ENCODE measurements around the gene NEK4.
"Not testable (repeated sequence)": the region's sequence is repeated elsewhere in the genome, so short reads cannot be mapped to it uniquely, and the experiment has no call there.

NEK4 gene

DNA sequence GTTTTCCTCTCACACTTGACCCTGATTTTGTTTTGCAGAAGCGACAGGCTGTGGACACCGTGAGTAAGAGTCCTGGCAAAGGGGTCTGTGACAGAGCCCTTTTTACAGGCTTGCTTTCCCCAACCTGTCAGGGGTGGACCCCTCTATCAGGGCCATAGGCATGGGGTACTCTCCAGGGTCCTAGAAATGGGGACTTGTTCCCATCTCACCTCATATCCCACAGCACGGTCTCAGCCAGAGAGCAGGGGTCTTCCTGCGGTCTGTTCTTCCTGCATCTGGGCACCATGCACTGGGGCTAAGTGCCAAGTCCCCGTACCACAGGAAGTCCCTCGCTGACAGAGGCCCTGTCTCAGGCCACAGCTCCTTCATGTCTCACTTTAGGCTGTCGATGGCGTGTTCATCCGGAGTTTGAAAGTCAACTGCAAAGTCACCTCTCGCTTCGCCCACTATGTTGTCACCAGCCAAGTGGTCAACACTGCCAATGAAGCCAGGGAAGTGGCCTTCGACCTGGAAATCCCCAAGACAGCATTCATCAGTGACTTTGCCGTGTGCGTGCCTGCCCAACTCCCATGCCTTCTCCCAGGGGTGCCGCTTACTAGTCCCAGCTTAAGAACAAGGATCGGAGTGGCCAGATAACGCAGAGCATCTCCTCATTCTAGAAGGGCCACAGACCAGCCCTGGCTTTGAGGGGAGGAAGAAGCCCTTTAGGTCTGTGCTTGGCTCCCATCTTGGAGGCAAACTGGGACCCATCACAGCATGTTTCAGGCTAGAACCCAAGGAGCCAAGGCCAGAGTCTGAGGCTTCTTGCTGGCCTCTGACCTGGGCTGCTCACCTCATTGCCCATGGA lies 7.4 kb upstream of the NEK4 start:
- DNase-seq (ENCODE audit: low spot score) = no peak

DNA sequence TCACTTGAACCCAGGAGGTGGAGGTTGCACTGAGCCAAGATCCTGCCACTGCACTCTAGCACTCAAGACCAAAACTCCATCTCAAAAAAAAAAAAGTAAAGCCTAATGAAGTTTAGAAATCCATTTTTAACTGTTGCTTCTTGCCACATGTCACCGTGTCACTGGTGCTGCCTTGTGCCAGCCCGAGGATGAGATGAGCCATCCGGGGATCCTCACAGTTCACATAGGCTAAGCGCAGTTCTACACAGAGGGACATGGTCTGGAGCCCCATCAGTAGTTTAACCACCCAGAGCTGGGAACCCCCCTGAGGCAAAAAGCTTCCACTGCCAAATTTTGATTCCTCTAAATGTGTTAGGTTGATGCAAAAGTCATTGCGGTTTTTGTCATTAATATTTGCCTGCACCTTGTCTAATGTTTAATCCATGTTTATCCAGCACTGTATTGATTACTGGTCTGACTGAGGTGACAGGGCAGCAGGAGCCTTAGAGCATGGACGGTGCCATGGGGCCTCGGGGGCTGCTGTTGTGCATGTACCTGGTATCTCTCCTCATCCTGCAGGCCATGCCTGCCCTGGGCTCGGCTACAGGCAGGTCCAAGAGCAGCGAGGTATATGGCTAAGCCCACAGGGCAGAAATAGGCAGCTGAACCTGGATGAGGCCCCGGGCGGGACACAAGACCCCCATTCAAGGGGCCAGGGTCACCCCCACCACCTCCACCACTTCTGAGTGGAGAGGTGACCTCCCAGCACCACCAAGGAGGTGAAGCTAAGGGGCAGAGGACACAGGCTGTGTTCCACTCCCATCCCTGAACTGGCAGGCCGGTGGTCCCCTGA lies 6.6 kb upstream of the NEK4 start, which contains the start of gene ITIH1:
TSS of gene ITIH1 (plus strand) at position 473 of the 832 bp plus-strand sequence. CDS start at position 490, 17 bp downstream.
- DNase-seq (ENCODE audit: low spot score) = no peak

DNA sequence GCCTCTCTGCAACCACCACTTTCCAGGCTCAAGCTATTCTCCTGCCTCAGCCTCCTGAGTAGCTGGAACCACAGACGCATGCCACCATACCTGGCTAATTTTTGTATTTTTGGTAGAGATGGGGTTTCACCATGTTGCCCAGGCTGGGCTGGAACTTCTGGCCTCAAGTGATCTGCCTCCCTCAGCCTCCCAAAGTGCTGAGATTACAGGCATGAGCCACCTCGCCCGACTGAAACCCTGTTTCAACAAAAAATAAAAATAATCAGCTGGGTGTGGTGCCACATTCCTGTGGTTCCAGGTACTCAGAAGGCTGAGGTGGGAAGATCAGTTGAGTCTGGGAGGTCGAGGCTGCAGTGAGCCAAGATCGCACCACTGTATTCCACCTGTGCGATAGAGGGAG lies 5.7 kb upstream of the NEK4 start:
- not testable (repeated sequence) for DNase-seq (ENCODE audit: low spot score)

DNA sequence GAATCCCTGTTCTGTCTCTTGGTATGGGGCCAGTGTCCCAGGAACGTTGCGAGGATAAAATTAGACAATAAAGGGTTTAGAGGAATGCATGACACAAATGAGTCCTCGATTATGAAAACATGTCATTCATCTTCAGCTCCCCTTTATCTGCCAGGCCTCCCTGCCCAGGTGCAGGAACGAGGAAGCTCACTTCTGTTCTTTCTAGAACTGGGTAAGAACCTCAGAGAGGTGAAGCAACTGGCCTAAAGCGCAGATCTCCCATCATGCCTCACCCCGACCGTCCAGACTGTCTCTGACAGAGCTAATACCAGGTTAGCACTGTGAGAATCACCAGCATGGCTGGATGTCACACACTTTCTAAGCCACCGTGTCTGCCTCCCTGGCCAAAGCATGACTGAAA lies 5.1 kb upstream of the NEK4 start:
- no peak for DNase-seq (ENCODE audit: low spot score)

DNA sequence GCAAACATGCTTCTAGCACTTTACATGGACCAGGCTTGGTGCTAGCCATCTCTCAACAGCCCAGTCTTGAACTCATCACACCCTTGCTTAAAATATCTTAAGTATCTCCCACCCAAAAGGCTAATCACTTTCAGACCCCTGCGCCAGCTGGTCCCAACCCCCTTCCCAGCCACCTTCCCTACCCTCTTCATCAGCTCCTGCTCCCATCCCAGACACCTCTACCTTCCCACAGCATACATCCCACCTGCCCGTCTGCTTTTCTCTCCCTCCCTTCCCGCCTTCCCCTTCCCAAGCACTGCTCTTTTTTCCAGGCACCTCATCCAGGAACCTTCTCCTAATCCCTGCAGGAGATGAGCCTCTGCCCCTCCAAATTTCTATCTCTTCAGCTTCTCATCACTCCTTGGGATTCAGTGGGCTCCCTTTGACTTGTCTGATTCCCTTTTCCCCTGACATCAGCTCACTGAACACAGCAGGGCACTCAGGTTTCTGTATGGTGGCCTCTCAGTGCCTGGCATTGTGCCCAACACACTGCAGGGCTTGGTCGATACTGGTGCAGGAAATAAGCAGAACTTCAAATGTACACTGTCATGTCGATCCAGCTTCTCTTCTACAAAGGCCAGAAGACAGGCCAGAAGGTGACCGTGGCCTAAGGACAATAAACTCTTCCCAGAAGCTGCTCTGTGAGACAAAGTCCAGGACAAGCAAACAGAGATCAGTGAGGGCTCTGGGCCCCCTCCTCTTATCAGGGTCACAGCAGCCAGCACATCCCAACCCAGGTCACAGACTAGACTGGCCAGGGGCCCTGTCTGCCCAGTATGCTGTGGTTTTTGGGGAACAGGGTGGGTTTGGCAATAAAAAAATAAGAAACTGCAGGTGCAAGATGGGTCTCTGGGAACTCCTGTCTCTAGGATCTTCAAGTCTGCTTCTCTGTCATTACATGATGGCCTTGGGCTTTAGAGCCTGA lies 4.4 kb upstream of the NEK4 start:
- DNase-seq (ENCODE audit: low spot score) = no peak

DNA sequence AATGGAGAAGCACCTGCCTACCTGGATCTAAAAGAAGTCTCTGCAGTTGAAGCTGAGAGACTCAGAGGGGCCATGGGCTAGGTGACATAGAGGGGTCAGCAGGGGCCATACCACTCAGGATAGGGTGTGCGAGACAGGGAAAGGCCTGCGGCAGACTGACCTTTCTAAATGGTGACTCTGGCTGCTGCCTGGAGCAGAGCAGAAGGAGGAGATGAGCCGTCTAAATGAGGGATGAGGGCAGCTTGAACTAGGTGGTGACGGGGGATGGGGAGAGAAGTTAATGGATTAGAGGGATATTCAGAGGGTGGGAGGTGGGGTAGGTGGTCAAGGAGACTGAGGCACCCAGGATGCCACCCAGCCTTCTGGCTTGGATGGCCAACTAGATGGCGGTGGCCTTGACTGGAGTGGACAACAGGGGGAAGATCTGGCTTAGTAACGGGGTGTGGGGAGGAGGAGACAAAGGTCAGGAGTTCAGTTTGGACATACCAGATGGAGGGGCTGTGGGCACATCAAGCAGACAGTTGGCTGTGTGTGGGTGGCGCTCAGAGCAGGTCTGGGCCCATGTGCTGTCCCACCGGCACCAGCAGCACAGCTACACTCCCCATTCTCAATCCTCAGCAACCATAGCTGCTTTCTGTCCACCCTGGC lies 3.5 kb upstream of the NEK4 start:
- no peak for DNase-seq (ENCODE audit: low spot score)

DNA sequence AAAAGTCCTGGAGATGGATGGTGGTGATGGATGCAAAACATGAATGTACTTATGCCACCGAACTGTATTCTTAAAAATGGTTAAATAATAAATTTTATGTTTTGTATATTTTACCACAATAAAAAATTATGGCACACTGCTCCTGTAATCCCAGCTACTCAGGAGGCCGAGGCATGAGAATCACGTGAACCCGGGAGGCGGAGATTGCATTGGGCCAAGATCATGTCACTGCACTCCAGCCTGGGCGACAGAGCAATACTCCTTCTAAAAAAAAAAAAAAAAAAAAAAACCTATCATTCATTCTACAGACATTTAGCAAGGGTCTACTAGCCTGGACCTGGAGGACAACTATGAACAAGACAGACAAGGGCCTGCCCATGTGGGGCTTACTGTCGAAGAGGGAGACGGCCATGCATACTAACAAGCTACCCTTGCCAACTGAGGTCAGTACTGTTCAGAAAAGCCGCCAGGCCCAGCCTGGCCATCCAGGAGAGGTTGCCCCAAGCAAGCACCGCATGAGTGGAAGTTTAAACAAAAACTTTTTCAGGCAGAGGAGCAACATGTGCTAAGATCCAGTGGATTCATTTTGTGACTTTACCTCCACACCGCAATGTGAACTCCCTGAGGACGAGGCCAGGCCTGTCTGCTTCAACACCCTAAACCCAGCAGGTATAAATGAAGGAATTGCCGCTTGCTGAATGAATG lies 2.8 kb upstream of the NEK4 start:
- no peak for DNase-seq (ENCODE audit: low spot score)

DNA sequence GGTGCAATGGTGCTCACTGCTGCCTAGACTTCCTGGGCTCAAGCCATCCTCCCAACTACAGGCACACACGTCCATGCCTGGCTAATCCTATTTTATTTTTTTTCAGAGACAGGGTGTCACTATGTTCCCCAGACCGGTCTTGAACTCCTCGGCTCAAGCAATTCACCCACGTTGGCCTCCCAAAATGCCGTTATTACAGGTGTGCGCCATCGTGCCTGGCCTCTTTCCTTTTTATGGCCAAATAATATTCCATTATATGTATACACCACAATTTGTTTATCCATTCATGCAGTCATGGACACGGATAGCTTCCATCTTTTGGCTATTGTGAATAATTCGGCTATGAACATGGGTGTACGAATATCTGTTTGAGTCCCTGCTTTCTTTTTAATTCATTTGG lies 962 bp upstream of the NEK4 start:
- no peak for DNase-seq (ENCODE audit: low spot score)

DNA sequence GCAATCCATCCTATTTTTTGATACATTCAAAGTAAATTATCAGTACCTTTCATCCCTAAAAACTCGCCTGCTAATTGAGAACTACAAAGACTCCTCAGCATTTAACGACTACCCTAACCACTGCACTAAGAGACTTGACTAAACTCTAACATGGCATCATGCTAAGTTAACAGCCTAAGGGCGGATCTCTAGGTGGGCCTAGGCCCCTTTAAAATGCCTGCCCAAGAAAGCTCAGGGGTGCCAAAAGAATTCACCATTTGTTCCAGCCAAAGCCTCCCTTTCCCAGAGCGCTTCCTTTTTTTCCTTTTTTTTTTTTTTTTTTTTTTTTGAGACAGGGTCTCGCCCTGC lies 568 bp upstream of the NEK4 start:
- DNase-seq (ENCODE audit: low spot score) = no peak

DNA sequence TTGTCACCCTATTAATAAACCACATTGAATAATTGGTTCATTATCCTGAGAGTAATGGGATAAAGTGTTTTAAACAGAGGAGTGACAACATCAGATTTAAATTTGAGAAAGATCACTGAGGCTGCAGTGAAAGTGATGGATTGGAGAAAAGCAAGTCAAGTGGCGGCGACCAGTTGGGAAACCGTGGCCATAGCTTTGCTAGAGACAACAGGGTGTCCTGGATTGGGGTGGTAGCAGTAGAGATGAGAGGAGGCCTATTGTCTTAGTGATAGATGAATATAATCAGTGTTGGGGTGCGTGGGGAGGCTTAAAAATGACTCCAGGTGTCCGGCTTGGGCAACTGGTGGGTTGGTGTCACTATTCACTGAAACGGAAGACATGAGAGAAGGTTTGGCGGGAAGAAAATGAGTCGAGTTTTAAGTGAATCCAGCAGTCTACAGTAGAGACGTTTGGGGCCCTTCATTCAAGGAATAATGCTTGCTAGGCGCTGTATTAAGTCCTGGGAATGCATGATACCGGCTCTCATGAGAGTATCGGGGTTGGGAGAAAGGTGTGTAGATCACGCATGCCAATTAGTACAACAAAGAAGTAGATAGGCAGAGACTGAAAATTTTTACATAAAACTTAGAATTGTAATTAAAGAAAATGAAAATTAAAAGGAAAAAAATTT lies 819 bp downstream of the NEK4 start:
- peak; percentile 11 for DNase-seq (ENCODE audit: low spot score)

DNA sequence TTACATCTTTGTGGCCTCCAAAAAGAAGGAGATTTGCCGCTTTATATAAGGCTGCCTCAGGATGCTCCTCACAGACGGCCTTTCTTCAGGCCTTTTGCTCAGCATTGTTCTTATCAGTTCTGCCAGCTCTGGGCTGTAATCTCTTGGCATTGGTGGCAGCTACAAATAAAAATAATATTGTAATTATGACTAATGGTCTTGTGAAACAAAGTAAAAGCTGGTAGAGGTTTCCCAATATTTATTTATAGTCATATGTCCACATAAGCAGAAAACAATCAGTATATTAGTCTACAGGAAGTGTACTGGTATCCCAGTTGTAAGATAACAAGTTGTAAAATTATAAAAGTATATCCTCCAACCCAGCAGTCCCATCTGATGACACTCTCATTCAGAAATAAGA lies 7.3 kb downstream of the NEK4 start:
- DNase-seq (ENCODE audit: low spot score) = no peak

DNA sequence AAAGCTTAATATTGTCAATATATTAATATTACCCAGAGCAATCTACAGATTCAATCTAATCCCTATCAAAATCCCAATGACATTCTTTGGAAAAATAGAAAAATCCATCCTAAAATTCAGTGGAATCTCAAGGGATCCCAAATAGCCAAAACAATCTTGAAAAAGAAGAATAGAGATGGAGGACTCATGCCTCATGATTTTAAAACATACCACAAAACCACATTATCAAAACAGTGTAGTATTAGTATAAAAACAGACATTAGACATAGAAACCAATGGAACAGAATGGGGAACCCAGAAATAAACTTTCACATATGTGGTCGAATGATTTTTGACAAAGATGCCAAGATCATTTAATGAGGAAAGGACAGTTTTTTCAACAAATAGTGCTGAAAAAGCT lies 14.6 kb downstream of the NEK4 start:
- no peak for DNase-seq (ENCODE audit: low spot score)

DNA sequence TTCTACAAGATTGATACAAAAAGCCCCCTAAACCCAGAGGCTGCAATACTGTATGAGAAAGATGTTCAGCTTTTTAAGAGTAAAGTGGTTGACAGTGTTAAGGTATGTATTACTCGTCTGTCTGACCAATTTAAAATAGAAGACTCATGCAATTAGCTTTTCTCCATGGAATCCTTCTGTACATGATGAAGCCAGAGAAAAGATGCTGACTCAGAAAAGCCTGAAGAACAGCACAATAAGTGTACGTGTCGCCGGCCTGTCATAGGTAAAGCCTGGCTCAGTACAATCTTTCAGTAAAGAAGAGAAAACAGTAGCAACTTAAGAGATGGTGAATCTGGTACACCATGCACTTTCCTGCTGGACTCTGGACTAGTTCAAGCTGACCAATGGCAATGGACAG lies 16.4 kb downstream of the NEK4 start:
- no peak for DNase-seq (ENCODE audit: low spot score)

DNA sequence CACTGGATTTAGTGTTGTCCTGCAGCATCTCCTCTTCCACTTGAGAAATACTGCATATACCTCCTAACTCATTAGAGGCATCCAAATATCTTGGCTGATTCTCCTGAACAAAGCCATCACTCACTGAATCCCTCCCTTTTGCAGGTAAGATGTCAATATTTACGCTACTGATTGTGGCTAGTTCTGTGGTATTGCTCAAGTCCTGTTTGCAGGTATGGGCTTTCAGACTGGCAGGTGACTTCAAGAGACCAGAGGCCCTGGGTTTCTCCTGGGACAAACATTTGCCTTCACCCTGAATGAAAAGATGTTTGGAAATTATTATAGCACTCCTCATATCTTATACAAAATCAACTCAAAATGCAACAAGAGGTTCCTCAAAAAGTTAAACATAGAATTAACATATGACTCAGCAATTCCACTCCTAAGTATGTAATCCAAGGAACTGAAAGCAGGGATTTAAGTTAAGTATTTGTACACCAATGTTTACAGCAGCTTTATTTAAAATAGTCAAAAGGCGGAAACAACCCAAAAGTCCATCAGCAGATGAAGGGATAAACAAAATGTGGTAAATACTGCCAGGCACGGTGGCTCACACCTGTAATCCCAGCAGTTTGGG lies 18.6 kb downstream of the NEK4 start:
- no peak for DNase-seq (ENCODE audit: low spot score)

DNA sequence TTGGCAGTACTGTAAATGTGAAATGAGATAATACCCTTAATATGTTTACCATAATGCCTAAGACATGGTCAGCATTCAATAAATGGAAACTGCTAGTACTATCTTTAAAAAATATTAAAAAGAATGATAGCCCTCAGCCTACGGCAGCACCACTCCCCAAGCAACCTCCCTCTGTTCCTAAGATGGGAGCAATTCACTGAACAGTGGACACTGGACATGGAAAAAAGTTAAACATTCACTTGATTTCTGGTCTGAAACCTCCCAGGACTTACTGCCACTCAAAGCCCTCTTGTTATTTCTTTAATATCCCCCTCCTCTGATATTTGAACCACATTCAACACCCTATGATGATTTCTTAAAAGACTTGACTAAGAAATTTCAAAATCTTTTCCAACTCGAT lies 27.0 kb downstream of the NEK4 start:
- no peak for DNase-seq (ENCODE audit: low spot score)

DNA sequence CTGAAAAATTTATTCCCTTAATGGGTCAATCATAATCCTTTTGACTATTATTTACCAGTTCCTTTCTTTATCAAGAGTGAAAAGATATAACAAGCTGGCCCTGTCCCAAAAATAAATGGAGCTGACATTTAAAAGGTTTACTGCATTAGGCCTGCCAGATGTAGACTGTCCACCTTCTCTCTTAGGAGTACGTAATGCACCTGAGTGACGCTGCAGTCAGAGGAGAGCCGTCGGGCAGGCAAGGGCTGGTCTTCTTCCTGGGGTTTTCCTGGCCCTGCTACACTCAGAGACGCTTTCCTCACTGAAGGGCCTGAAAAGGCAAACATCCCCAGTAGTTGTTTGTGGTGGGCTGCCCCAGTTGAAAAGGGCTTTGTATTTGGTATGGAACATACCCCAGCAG lies 27.6 kb downstream of the NEK4 start:
- DNase-seq (ENCODE audit: low spot score) = no peak

DNA sequence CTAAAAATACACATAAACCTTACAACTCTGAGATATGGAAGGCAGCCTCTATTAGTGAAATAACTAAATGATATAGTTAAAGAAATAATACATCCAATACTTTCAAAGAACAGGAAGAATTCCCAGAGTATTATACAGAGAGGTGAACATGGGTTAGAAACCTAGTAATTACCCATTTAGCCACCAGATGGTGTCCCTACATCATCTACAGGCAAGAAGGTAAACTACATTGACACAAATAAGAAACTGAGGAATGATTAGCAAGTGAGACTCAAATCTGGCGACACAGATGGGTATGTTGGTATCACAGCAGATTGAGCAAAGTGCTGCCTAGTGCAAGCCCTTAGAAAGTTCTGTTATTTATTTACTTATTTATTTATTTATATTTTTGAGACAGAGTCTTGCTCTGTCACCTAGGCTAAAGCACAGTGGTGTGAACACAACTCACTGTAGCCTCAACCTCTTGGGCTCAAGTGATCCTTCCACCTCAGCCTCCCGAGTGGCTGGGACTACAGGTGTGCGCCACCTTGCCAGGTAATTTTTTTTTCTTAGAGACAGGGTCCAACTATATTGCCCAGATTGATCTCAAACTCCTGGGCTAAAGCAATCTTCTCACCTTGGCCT lies 28.2 kb downstream of the NEK4 start:
- peak; percentile 66 for DNase-seq (ENCODE audit: low spot score)

DNA sequence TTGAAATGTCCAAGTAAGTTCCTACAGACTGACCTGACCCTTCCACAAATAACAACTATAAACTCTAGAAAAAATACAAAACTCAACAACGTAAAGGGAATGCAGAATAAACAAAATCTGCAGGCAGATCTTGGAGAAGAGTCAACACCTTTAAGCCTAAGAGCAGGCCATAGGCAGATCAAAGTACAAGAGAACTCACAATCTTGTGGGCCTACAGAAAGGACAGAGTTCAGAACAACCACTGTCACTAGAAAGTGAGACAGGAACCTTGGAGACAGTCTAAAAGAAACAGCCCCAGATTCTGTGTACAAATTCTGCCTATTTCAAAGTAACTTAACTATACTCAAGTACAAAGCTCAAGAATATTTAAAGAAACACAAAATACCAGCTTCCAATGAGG lies 31.0 kb downstream of the NEK4 start:
- DNase-seq (ENCODE audit: low spot score) = no peak

DNA sequence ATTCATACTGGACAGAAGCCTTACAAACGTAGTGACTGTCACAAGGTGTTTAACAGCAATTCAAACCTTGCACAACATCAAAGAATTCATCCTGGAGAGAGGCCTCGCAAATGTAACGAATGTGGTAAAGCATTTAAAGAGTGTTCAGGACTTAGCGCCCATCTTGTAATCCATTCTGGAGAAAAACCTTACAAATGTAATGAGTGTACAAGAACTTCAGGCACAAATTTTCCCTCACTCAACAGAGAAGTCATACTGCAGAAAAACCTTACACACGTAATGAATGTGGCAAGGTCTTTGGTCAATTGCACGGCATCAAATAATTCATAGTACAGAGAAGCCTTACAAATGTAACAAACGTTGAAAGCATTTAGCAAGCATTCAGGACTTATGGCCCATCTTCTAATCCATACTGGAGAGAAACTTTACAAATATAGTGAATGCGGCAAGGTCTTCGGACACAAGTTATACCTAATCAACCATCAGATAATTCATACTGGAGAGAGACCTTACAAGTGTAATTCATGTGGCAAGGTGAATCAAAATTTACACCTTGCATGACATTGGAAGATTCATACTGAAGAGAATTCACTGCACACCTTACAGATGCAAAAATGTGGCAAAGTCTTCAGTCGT lies 37.4 kb downstream of the NEK4 start:
- DNase-seq (ENCODE audit: low spot score) = no peak

All from GM03348 (cell line).